ENCODE measurements around the gene DHRS4L2.
"Not testable (repeated sequence)": the region's sequence is repeated elsewhere in the genome, so short reads cannot be mapped to it uniquely, and the experiment has no call there.

The DHRS4L2 gene

GRCh38 chr14:24018978-24019377, 30.2 kb downstream of the DHRS4L2 start:
- not testable (repeated sequence) for DNase-seq (ENCODE audit: low read depth)

- DNase-seq (ENCODE audit: low read depth) = not testable (repeated sequence)
These were observed 31.2 kb downstream of the DHRS4L2 start for GRCh38 chr14:24019944-24020343.

- DNase-seq (ENCODE audit: low read depth) = not testable (repeated sequence)
These were observed 31.8 kb downstream of the DHRS4L2 start for GRCh38 chr14:24020520-24020919.

GRCh38 chr14:24024939-24025418, 36.2 kb downstream of the DHRS4L2 start:
- not testable (repeated sequence) for DNase-seq (ENCODE audit: low read depth)

GRCh38 chr14:24029687-24030086, 41.0 kb downstream of the DHRS4L2 start:
- DNase-seq (ENCODE audit: low read depth) = not testable (repeated sequence)

GRCh38 chr14:24031331-24031730, 42.6 kb downstream of the DHRS4L2 start:
- DNase-seq (ENCODE audit: low read depth) = not testable (repeated sequence)

GRCh38 chr14:24032727-24033418, 44.1 kb downstream of the DHRS4L2 start:
- DNase-seq (ENCODE audit: low read depth) = peak; percentile 47

GRCh38 chr14:24035769-24036168, 47.0 kb downstream of the DHRS4L2 start:
- DNase-seq (ENCODE audit: low read depth) = not testable (repeated sequence)

- peak; percentile 15 for DNase-seq (ENCODE audit: low read depth)
These were observed 47.6 kb downstream of the DHRS4L2 start for GRCh38 chr14:24036169-24036962.

- DNase-seq (ENCODE audit: low read depth) = not testable (repeated sequence)
These were observed 48.4 kb downstream of the DHRS4L2 start for GRCh38 chr14:24036963-24037657.

- DNase-seq (ENCODE audit: low read depth) = no peak
These were observed 48.9 kb downstream of the DHRS4L2 start for GRCh38 chr14:24037658-24038037.

GRCh38 chr14:24038686-24039085, 50.0 kb downstream of the DHRS4L2 start:
- no peak for DNase-seq (ENCODE audit: low read depth)

- no peak for DNase-seq (ENCODE audit: low read depth)
These were observed 52.0 kb downstream of the DHRS4L2 start for GRCh38 chr14:24040692-24041091.

GRCh38 chr14:24042746-24043145, 54.0 kb downstream of the DHRS4L2 start:
- DNase-seq (ENCODE audit: low read depth) = no peak

GRCh38 chr14:24049002-24049401, 60.3 kb downstream of the DHRS4L2 start:
- not testable (repeated sequence) for DNase-seq (ENCODE audit: low read depth)

- not testable (repeated sequence) for DNase-seq (ENCODE audit: low read depth)
These were observed 62.0 kb downstream of the DHRS4L2 start for GRCh38 chr14:24050753-24051152.

- no peak for DNase-seq (ENCODE audit: low read depth)
These were observed 62.6 kb downstream of the DHRS4L2 start for GRCh38 chr14:24051176-24051788.

- no peak for DNase-seq (ENCODE audit: low read depth)
These were observed 63.3 kb downstream of the DHRS4L2 start, which contains the start of gene CARMIL3 for GRCh38 chr14:24051789-24052655. CARMIL3 (plus strand) TSS chr14:24052009; CDS start chr14:24052154, 145 bp downstream.

- DNase-seq (ENCODE audit: low read depth) = no peak
These were observed 64.2 kb downstream of the DHRS4L2 start for GRCh38 chr14:24052656-24053547.
